Left renal cortex interstitium (tissue), 4 donors: ENCODE data around the gene LRRC43. TPM values are rescaled to one million over a fixed set of nuclear protein-coding genes. Genes with fewer than 3 reads are reported as not detected.

Experiments
- DNase-seq, 4 donors: peaks; one replicate each; pipeline ENCODE4 v3.0.0-alpha.2; 2013; ENCODE audit warnings: low read depth in 4 of 4, low spot score in 2 of 4, missing footprints in 1 of 4
- polyA plus RNA-seq, 4 donors: library from polyadenylated mRNA; unstranded; fragments of 120-200 nt; gene quantifications; one replicate each; pipeline ENCODE4 v1.2.1, GENCODE V29; 2013; ENCODE audit not compliant: insufficient read length in 4 of 4

LRRC43 gene
- polyA plus RNA-seq = 1 to 10 TPM; 4.0 to 8.2 (median 6.2) TPM

- peak in 2 of 4 donors; percentile 44 to 51 for DNase-seq
Observed at GRCh38 chr12:122182887-122183587, at the start of gene LRRC43. LRRC43 (plus strand) TSS chr12:122183123; CDS start chr12:122183145, 22 bp downstream.

- no peak for DNase-seq
Observed at GRCh38 chr12:122133192-122133950, 49.6 kb upstream of the LRRC43 start.

- DNase-seq = no peak
Observed at GRCh38 chr12:122135437-122136031, 47.4 kb upstream of the LRRC43 start.

- no peak for DNase-seq
Observed at GRCh38 chr12:122137229-122137628, 45.7 kb upstream of the LRRC43 start.

GRCh38 chr12:122137681-122138080 lies 45.2 kb upstream of the LRRC43 start:
- DNase-seq = peak in 1 of 4 donors; percentile 25

GRCh38 chr12:122138181-122138580 lies 44.7 kb upstream of the LRRC43 start:
- DNase-seq = no peak

- DNase-seq = no peak
Observed at GRCh38 chr12:122138616-122139015, 44.3 kb upstream of the LRRC43 start.

GRCh38 chr12:122139266-122139665 lies 43.7 kb upstream of the LRRC43 start:
- no peak for DNase-seq

GRCh38 chr12:122139941-122140340 lies 43.0 kb upstream of the LRRC43 start:
- DNase-seq = no peak

- DNase-seq = no peak
Observed at GRCh38 chr12:122140467-122141257, 42.3 kb upstream of the LRRC43 start.

GRCh38 chr12:122141911-122142725 lies 40.8 kb upstream of the LRRC43 start:
- DNase-seq = no peak

GRCh38 chr12:122142857-122143256 lies 40.1 kb upstream of the LRRC43 start:
- no peak for DNase-seq

GRCh38 chr12:122144885-122145284 lies 38.0 kb upstream of the LRRC43 start:
- no peak for DNase-seq

- DNase-seq = no peak
Observed at GRCh38 chr12:122145505-122146330, 37.2 kb upstream of the LRRC43 start.

- no peak for DNase-seq
Observed at GRCh38 chr12:122147514-122148290, 35.2 kb upstream of the LRRC43 start.

- DNase-seq = no peak
Observed at GRCh38 chr12:122148657-122149056, 34.3 kb upstream of the LRRC43 start.

GRCh38 chr12:122150127-122150681 lies 32.7 kb upstream of the LRRC43 start:
- no peak for DNase-seq

- no peak for DNase-seq
Observed at GRCh38 chr12:122152754-122153153, 30.2 kb upstream of the LRRC43 start.
